IMR-90 (cell line): ENCODE measurements around the gene STK35. TPM values are rescaled to one million over a fixed set of nuclear protein-coding genes. Genes with fewer than 3 reads are reported as not detected.

Experiments used
- ATAC-seq: fragments of 200-7000 bp; cut with Tn5 transposase; 2 replicates; pipeline ENCODE4 v1.9.1; 2020; ENCODE audit warnings: low read depth, mild to moderate bottlenecking, moderate library complexity
- BruUV-seq: library from RNA; stranded (reverse); fragments of 400-500 nt; replicated peaks from 2 replicates; lab custom pipeline; 2021; lab: Mats Ljungman, UMichigan
- CTCF ChIA-PET: fragments of 300-600 bp; formaldehyde crosslinking; extraction: SDS; loops from one replicate; lab custom pipeline; 2021; ENCODE audit warnings: antibody characterized with exemption; lab: Yijun Ruan, JAX
- POLR2A ChIA-PET: fragments of 300-600 bp; sonication (Branson Sonifier 250); formaldehyde crosslinking; loops from one replicate; lab custom pipeline; 2022; ENCODE audit warnings: antibody characterized with exemption; ENCODE audit not compliant: unreplicated experiment; lab: Charles Lee
- DNase-seq: peaks from one replicate; pipeline ENCODE4 v3.0.0; 2013
- H2AFZ ChIP-seq: replicated peaks from 2 replicates; pipeline ENCODE3; 2013; ENCODE audit warnings: low read length, mild to moderate bottlenecking; ENCODE audit not compliant: poor library complexity
- H2AK5ac ChIP-seq: 2 replicates; pipeline ENCODE4 v1.6.1; 2013; ENCODE audit warnings: low read depth, low read length, inconsistent platforms
- H2AK9ac ChIP-seq: replicated peaks from 2 replicates; pipeline ENCODE3; 2013; ENCODE audit warnings: mild to moderate bottlenecking, low read depth, low read length, moderate library complexity; ENCODE audit not compliant: poor library complexity
- H2BK120ac ChIP-seq: 2 replicates; pipeline ENCODE4 v1.6.1; 2013; ENCODE audit warnings: low read depth, low read length, inconsistent platforms
- H2BK15ac ChIP-seq: 3 replicates; pipeline ENCODE4 v1.6.1; 2013; ENCODE audit warnings: low read depth, low read length, inconsistent platforms
- H2BK20ac ChIP-seq: 2 replicates; pipeline ENCODE4 v1.6.1; 2013; ENCODE audit warnings: low read depth, mild to moderate bottlenecking, inconsistent platforms, low read length, moderate library complexity
- H2BK5ac ChIP-seq: 2 replicates; pipeline ENCODE4 v1.6.1; 2013; ENCODE audit warnings: mild to moderate bottlenecking, low read depth, low read length, inconsistent platforms; ENCODE audit not compliant: poor library complexity, severe bottlenecking
- H3K14ac ChIP-seq: replicated peaks from 2 replicates; pipeline ENCODE4 v1.6.1; 2013; ENCODE audit warnings: low read depth, low read length, inconsistent platforms
- H3K18ac ChIP-seq: 2 replicates; pipeline ENCODE4 v1.6.1; 2013; ENCODE audit warnings: low read depth, low read length, control low read depth
- H3K23ac ChIP-seq: 2 replicates; pipeline ENCODE4 v1.6.1; 2013; ENCODE audit warnings: low read depth, low read length, inconsistent platforms
- H3K27ac ChIP-seq: 2 replicates; pipeline ENCODE4 v1.5.1; 2013; ENCODE audit warnings: mild to moderate bottlenecking, control low read depth, low read length; ENCODE audit not compliant: insufficient read depth
- H3K27me3 ChIP-seq: 2 replicates; pipeline ENCODE4 v1.6.1; 2013; ENCODE audit warnings: low read length; ENCODE audit not compliant: control insufficient read depth, insufficient read depth
- H3K36me3 ChIP-seq: 2 replicates; pipeline ENCODE4 v1.6.1; 2013; ENCODE audit warnings: low read length, mixed read lengths; ENCODE audit not compliant: control insufficient read depth, insufficient read depth
- H3K4ac ChIP-seq: 2 replicates; pipeline ENCODE4 v1.6.1; 2013; ENCODE audit warnings: low read depth, low read length, inconsistent platforms
- H3K4me1 ChIP-seq: 2 replicates; pipeline ENCODE4 v1.6.1; 2013; ENCODE audit warnings: low read length, mixed read lengths; ENCODE audit not compliant: control insufficient read depth, insufficient read depth
- H3K4me2 ChIP-seq: 2 replicates; pipeline ENCODE4 v1.6.1; 2013; ENCODE audit warnings: low read depth, mild to moderate bottlenecking, control low read depth, low read length, moderate library complexity
- H3K4me3 ChIP-seq: 2 replicates; pipeline ENCODE4 v1.5.1; 2013; ENCODE audit warnings: low read depth, mild to moderate bottlenecking, control low read depth, low read length, moderate library complexity; ENCODE audit not compliant: insufficient read depth
- H3K56ac ChIP-seq: 2 replicates; pipeline ENCODE4 v1.6.1; 2013; ENCODE audit warnings: low read length, inconsistent platforms; ENCODE audit not compliant: insufficient read depth; ENCODE audit errors: extremely low read depth
- H3K79me1 ChIP-seq, 2 experiments: 2 replicates each; pipeline ENCODE4 v1.6.1; 2013; ENCODE audit warnings: low read length in 2 of 2, inconsistent platforms in 1 of 2, low read depth in 1 of 2
- H3K9ac ChIP-seq: 2 replicates; pipeline ENCODE4 v1.6.1; 2013; ENCODE audit warnings: low read depth, low read length, control low read depth
- H3K9me1 ChIP-seq: 2 replicates; pipeline ENCODE4 v1.6.1; 2013; ENCODE audit warnings: low read length, inconsistent platforms; ENCODE audit not compliant: insufficient read depth
- H3K9me3 ChIP-seq: 2 replicates; pipeline ENCODE4 v1.6.1; 2013; ENCODE audit warnings: low read length; ENCODE audit not compliant: control insufficient read depth, insufficient read depth
- H4K20me1 ChIP-seq: 2 replicates; pipeline ENCODE4 v1.6.1; 2013; ENCODE audit warnings: low read length, inconsistent platforms; ENCODE audit not compliant: insufficient read depth
- H4K5ac ChIP-seq: 2 replicates; pipeline ENCODE4 v1.6.1; 2013; ENCODE audit warnings: mild to moderate bottlenecking, low read depth, low read length, control low read depth
- H4K8ac ChIP-seq, 2 experiments: 2 replicates each; pipeline ENCODE4 v1.6.1; 2013; ENCODE audit warnings: low read depth in 2 of 2, low read length in 2 of 2, control low read depth in 1 of 2, inconsistent platforms in 1 of 2
- H4K91ac ChIP-seq: 2 replicates; pipeline ENCODE4 v1.6.1; 2013; ENCODE audit warnings: low read depth, low read length, inconsistent platforms; ENCODE audit not compliant: insufficient read depth
- BHLHE40 ChIP-seq: fragments of 150-350 bp; IDR thresholded peaks from 2 replicates; pipeline ENCODE4 v1.6.1; 2016; ENCODE audit warnings: mild to moderate bottlenecking, low read depth, low read length
- CEBPB ChIP-seq: IDR thresholded peaks from 2 replicates; pipeline ENCODE4 v1.6.1; 2012; ENCODE audit warnings: low read depth, low read length, improper control_type of control experiment
- CHD1 ChIP-seq: IDR thresholded peaks from 2 replicates; pipeline ENCODE4 v1.6.1; 2012; ENCODE audit warnings: low read depth, low read length, improper control_type of control experiment
- ELK1 ChIP-seq: fragments of 150-350 bp; IDR thresholded peaks from 2 replicates; pipeline ENCODE4 v1.6.1; 2016; ENCODE audit warnings: low read depth, mild to moderate bottlenecking, low read length, moderate library complexity, borderline replicate concordance
- FOS ChIP-seq: fragments of 150-350 bp; IDR thresholded peaks from 2 replicates; pipeline ENCODE4 v1.6.1; 2016; ENCODE audit warnings: low read depth, low read length
- MAFK ChIP-seq: IDR thresholded peaks from 2 replicates; pipeline ENCODE4 v1.6.1; 2012; ENCODE audit warnings: low read depth, low read length, improper control_type of control experiment
- MAZ ChIP-seq: IDR thresholded peaks from 2 replicates; pipeline ENCODE4 v1.6.1; 2012; ENCODE audit warnings: low read depth, mild to moderate bottlenecking, low read length, improper control_type of control experiment, moderate library complexity, borderline replicate concordance
- MXI1 ChIP-seq: IDR thresholded peaks from 2 replicates; pipeline ENCODE4 v1.6.1; 2012; ENCODE audit warnings: low read depth, mild to moderate bottlenecking, low read length, moderate library complexity, borderline replicate concordance
- NFE2L2 ChIP-seq: fragments of 150-350 bp; IDR thresholded peaks from 2 replicates; pipeline ENCODE4 v1.6.1; 2016; ENCODE audit warnings: low read depth, mild to moderate bottlenecking, low read length
- POLR2A ChIP-seq: IDR thresholded peaks from 2 replicates; pipeline ENCODE4 v1.6.1; 2012; ENCODE audit warnings: mild to moderate bottlenecking, low read depth, low read length
- RAD21 ChIP-seq: IDR thresholded peaks from 2 replicates; pipeline ENCODE4 v1.6.1; 2012; ENCODE audit warnings: low read length, improper control_type of control experiment
- RCOR1 ChIP-seq: IDR thresholded peaks from 2 replicates; pipeline ENCODE4 v1.6.1; 2012; ENCODE audit warnings: mild to moderate bottlenecking, low read length, improper control_type of control experiment; ENCODE audit not compliant: insufficient replicate concordance
- RFX5 ChIP-seq: IDR thresholded peaks from 2 replicates; pipeline ENCODE4 v1.8.0; 2012; ENCODE audit warnings: low read depth, mild to moderate bottlenecking, low read length, moderate library complexity
- SMC3 ChIP-seq: fragments of 150-350 bp; IDR thresholded peaks from 2 replicates; pipeline ENCODE4 v1.6.1; 2016; ENCODE audit warnings: low read depth, mild to moderate bottlenecking, antibody characterized with exemption, low read length, moderate library complexity
- WGBS, 2 experiments: methylation state at CpG; one replicate each; pipeline versions ENCODE4 v1.1.5 to v1.1.7; 2013; ENCODE audit warnings: missing lambda C conversion rate in 2 of 2; ENCODE audit not compliant: insufficient read length in 1 of 2; ENCODE audit errors: extremely low coverage in 2 of 2; 5-methylcytosine and 5-hydroxymethylcytosine counted together
- dilution Hi-C: fragments of 300-500 bp; cut with HindIII; formaldehyde crosslinking; loops from one replicate; pipeline ENCODE4 v1.14.3; 2018; ENCODE audit warnings: low sequenced_read_pairs; ENCODE audit not compliant: unreplicated experiment
- in situ Hi-C: fragments of 300-500 bp; cut with MboI; formaldehyde crosslinking; loops from 3 replicates; pipeline ENCODE4 v1.14.3; 2019; ENCODE audit warnings: low sequenced_read_pairs, inconsistent platforms, mixed read lengths
- intact Hi-C: fragments of 100-400 bp; cut with micrococcal nuclease; formaldehyde crosslinking; loops from 2 replicates; pipeline ENCODE4 v1.10.0; 2022
- polyA plus RNA-seq, 3 experiments: library from polyadenylated mRNA; depleted of rRNA; stranded (reverse); fragments of >200 nt; gene quantifications; 2 replicates each; pipeline ENCODE4 v1.2.3, GENCODE V29; 2012; ENCODE audit warnings: low replicate concordance in 1 of 3
- total RNA-seq: library from RNA; depleted of rRNA; stranded (reverse); fragments of >200 nt; gene quantifications from 2 replicates; pipeline ENCODE4 v1.2.3, GENCODE V29; 2012
- TF ChIP-seq, protein P1 (sequence below): conservative IDR thresholded peaks from 2 replicates; pipeline ENCODE4 v1.5.1; 2012; ENCODE audit warnings: mild to moderate bottlenecking, low read depth, low read length, improper control_type of control experiment
- TF ChIP-seq, protein P2 (sequence below): fragments of 150-350 bp; IDR thresholded peaks from 2 replicates; pipeline ENCODE4 v1.6.1; 2017; ENCODE audit warnings: mild to moderate bottlenecking, antibody characterized with exemption, low read length, low read depth

STK35 gene
- total and polyA plus RNA-seq, 2 of the 4 experiments (the other 2 are of a cell fraction), result 11.1 to 12.0 TPM

DNA sequence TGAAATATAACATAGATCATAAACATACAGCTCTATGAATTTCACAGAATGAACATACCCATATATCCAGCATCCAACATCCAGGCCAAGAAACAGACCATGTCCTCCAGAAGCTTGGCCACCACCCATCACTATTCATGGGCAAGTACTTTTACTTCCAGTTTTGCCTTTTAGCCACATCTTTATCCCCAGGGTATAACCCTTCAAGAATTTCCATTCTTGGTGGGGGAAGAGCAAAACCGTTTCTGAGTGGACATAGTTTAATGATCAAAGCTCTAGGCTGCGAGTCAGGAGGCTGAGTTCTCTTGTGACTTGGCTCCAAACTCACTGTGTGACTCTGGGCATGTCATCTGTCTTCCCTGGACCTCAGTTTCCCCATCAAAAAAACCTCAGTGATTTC, 78.3 kb downstream of the STK35 start:
- Histone ChIP-seq H2BK15ac (no peak overlapping the region), H4K20me1 (no peaks in the 10 kb centered on the region), H3K36me3 (no peaks in the 10 kb centered on the region), H3K27me3 (peaks cover 34% of the 10 kb centered on the region), H2BK20ac (no peak overlapping the region), H4K91ac (no peak overlapping the region), H3K14ac (no peak overlapping the region), H3K9me1 (no peaks in the 10 kb centered on the region), H2AFZ (no peak overlapping the region), H3K18ac (no peak overlapping the region), H2AK5ac (no peak overlapping the region), H3K23ac (no peak overlapping the region), H2BK5ac (no peak overlapping the region), H3K79me1 (no peaks in the 10 kb centered on the region), H4K5ac (no peak overlapping the region), H3K9ac (no peak overlapping the region), H3K4me2 (no peak overlapping the region), H2BK120ac (no peak overlapping the region), H3K27ac (no peak overlapping the region), H3K9me3 (no peaks in the 10 kb centered on the region), H4K8ac (no peak overlapping the region), H3K4me3 (no peak overlapping the region), H3K4ac (no peak overlapping the region), H3K56ac (no peak overlapping the region), H3K4me1 (no peaks in the 10 kb centered on the region), H2AK9ac (no peak overlapping the region)
- ATAC-seq (no peak), DNase-seq (no peak)
- dilution Hi-C loops (no loop called here), in situ Hi-C loops (loop anchor here (10.0 kb wide), 3 partner anchors 175 to 415 kb away; no protein-coding TSS in a partner anchor), intact Hi-C loops (loop anchor here (10.0 kb wide), 1 partner anchor 275 kb away; no protein-coding TSS in a partner anchor)
- WGBS, 2 experiments, result 20% methylated on average over 1 of the region's 2 CpGs; no CpG with 5 or more reads in 1 of the 2 experiments
- CTCF ChIA-PET, result no interaction called here
- no TSS peak for BruUV-seq
- POLR2A ChIA-PET, result no interaction called here
- TF ChIP-seq ELK1 (no peak), RCOR1 (no peak), FOS (no peak), MAFK (no peak), POLR2A (no peak), BHLHE40 (no peak), MAZ (no peak), SMC3 (no peak), NFE2L2 (no peak), CEBPB (no peak), RFX5 (no peak), RAD21 (no peak), MXI1 (no peak), CHD1 (no peak)
- TF ChIP-seq, protein P1, sequence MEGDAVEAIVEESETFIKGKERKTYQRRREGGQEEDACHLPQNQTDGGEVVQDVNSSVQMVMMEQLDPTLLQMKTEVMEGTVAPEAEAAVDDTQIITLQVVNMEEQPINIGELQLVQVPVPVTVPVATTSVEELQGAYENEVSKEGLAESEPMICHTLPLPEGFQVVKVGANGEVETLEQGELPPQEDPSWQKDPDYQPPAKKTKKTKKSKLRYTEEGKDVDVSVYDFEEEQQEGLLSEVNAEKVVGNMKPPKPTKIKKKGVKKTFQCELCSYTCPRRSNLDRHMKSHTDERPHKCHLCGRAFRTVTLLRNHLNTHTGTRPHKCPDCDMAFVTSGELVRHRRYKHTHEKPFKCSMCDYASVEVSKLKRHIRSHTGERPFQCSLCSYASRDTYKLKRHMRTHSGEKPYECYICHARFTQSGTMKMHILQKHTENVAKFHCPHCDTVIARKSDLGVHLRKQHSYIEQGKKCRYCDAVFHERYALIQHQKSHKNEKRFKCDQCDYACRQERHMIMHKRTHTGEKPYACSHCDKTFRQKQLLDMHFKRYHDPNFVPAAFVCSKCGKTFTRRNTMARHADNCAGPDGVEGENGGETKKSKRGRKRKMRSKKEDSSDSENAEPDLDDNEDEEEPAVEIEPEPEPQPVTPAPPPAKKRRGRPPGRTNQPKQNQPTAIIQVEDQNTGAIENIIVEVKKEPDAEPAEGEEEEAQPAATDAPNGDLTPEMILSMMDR, result no peak
- TF ChIP-seq, protein P2, sequence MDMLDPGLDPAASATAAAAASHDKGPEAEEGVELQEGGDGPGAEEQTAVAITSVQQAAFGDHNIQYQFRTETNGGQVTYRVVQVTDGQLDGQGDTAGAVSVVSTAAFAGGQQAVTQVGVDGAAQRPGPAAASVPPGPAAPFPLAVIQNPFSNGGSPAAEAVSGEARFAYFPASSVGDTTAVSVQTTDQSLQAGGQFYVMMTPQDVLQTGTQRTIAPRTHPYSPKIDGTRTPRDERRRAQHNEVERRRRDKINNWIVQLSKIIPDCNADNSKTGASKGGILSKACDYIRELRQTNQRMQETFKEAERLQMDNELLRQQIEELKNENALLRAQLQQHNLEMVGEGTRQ, result no peak
